HepG2 (cell line): Measurements from ENCODE around the gene NPVF. TPM values are rescaled to one million over a fixed set of nuclear protein-coding genes. Genes with fewer than 3 reads are reported as not detected.

Source experiments
- ATAC-seq: fragments of 200-7000 bp; cut with Tn5 transposase; 3 replicates; pipeline ENCODE4 v1.9.1; 2020; ENCODE audit warnings: mild to moderate bottlenecking, moderate library complexity
- BruUV-seq: library from RNA; stranded (reverse); fragments of 400-500 nt; replicated peaks from 2 replicates; lab custom pipeline; 2021; lab: Mats Ljungman, UMichigan
- CTCF ChIA-PET: fragments of 300-600 bp; formaldehyde crosslinking; extraction: SDS; loops from one replicate; lab custom pipeline; 2021; ENCODE audit warnings: low total read pairs, inconsistent platforms, low intra/inter-chr PET ratio; lab: Yijun Ruan, JAX
- POLR2A ChIA-PET: fragments of 350-600 bp; sonication (Branson Sonifier 250); formaldehyde crosslinking; loops from one replicate; lab custom pipeline; 2020; ENCODE audit warnings: antibody characterized with exemption, inconsistent platforms; lab: Yijun Ruan, JAX
- DNase-seq: peaks from one replicate; pipeline ENCODE4 v3.0.0-alpha.2; 2015; ENCODE audit warnings: low spot score
- FAIRE-seq: peaks from 3 replicates; lab custom pipeline; 2011; peaks lifted over from hg19 to GRCh38; lab: Jason Lieb, UNC
- H2AFZ ChIP-seq: one replicate; pipeline ENCODE4 v1.6.1; 2011; ENCODE audit warnings: low read length, inconsistent platforms
- H3K27ac ChIP-seq: fragments of 300-600 bp; 3 replicates; pipeline ENCODE4 v1.8.0; 2011; ENCODE audit warnings: mixed run types, mild to moderate bottlenecking, mixed read lengths, low read length, inconsistent platforms; ENCODE audit not compliant: insufficient read depth; ENCODE audit errors: extremely low read length
- H3K27me3 ChIP-seq, 2 experiments: fragments of 200-600 bp in 1 of 2; 2 replicates in 1 of 2; 3 replicates in 1 of 2; pipeline versions ENCODE4 v1.6.0 to v1.8.0; 2011; ENCODE audit warnings: low read length in 2 of 2, mild to moderate bottlenecking in 2 of 2, moderate library complexity in 2 of 2, inconsistent platforms in 1 of 2; ENCODE audit not compliant: insufficient read depth in 2 of 2, control insufficient read depth in 1 of 2
- H3K36me3 ChIP-seq, 2 experiments: fragments of 200-600 bp in 1 of 2; replicated peaks in 1 of 2; 2 replicates in 1 of 2; 3 replicates in 1 of 2; pipeline versions ENCODE4 v1.5.1 to v1.8.0; 2011; ENCODE audit warnings: low read length in 2 of 2, inconsistent platforms in 1 of 2; ENCODE audit not compliant: insufficient read depth in 2 of 2, control insufficient read depth in 1 of 2
- H3K4me1 ChIP-seq: 2 replicates; pipeline ENCODE4 v1.5.1; 2012; ENCODE audit warnings: low read length, inconsistent platforms; ENCODE audit not compliant: insufficient read depth
- H3K4me2 ChIP-seq: 2 replicates; pipeline ENCODE4 v1.6.0; 2011; ENCODE audit warnings: low read depth, low read length, inconsistent platforms
- H3K4me3 ChIP-seq, 3 experiments: fragments of 200-600 bp in 1 of 3; sonication (generic), shearing (Covaris generic) in 1 of 3; replicated peaks in 1 of 3; 2 replicates each; pipeline ENCODE4 v1.5.1; 2011 to 2016; ENCODE audit warnings: low read length in 3 of 3, inconsistent platforms in 2 of 3, low read depth in 2 of 3, mild to moderate bottlenecking in 2 of 3, control low read depth in 1 of 3, mixed read lengths in 1 of 3; ENCODE audit not compliant: insufficient read depth in 1 of 3
- H3K79me2 ChIP-seq: one replicate; pipeline ENCODE4 v1.6.1; 2011; ENCODE audit warnings: low read length, inconsistent platforms; ENCODE audit not compliant: insufficient read depth
- H3K9ac ChIP-seq: 2 replicates; pipeline ENCODE4 v1.6.0; 2011; ENCODE audit warnings: mild to moderate bottlenecking, low read depth, low read length, inconsistent platforms; ENCODE audit not compliant: insufficient read depth
- H3K9me3 ChIP-seq: 2 replicates; pipeline ENCODE4 v1.5.1; 2012; ENCODE audit warnings: mild to moderate bottlenecking, low read length
- H4K20me1 ChIP-seq: 2 replicates; pipeline ENCODE4 v1.6.0; 2011; ENCODE audit warnings: inconsistent platforms, mild to moderate bottlenecking, low read length, moderate library complexity; ENCODE audit not compliant: insufficient read depth
- ATF7 ChIP-seq, 2 experiments: fragments of 450-650 bp in 1 of 2; sonication (generic) in 1 of 2; formaldehyde crosslinking in 1 of 2; IDR thresholded peaks; 2 replicates each; pipeline versions ENCODE4 v1.4.0 to v1.6.1; 2016 to 2020; ENCODE audit warnings: antibody characterized with exemption in 1 of 2, mild to moderate bottlenecking in 1 of 2, missing genetic modification reagents in 1 of 2
- CHD2 ChIP-seq: IDR thresholded peaks from 2 replicates; pipeline ENCODE4 v1.6.1; 2011; ENCODE audit warnings: low read depth, low read length, improper control_type of control experiment
- FLYWCH1 ChIP-seq: sonication (generic); formaldehyde crosslinking; IDR thresholded peaks from 2 replicates; pipeline ENCODE4 v1.8.1; 2023; ENCODE audit warnings: mild to moderate bottlenecking, missing genetic modification reagents
- RFX5 ChIP-seq: IDR thresholded peaks from 2 replicates; pipeline ENCODE4 v1.6.1; 2011; ENCODE audit warnings: low read depth, low read length, improper control_type of control experiment
- SAFB2 ChIP-seq: sonication (generic); formaldehyde crosslinking; IDR thresholded peaks from 2 replicates; pipeline ENCODE4 v1.5.1; 2020; ENCODE audit warnings: missing genetic modification reagents, low read depth, mild to moderate bottlenecking, borderline replicate concordance
- SOX13 ChIP-seq, 3 experiments: fragments of 450-650 bp in 1 of 3; sonication (generic) in 1 of 3; formaldehyde crosslinking in 1 of 3; IDR thresholded peaks in 2 of 3; conservative IDR thresholded peaks in 1 of 3; 2 replicates each; pipeline versions ENCODE4 v1.5.0 to v1.6.1; 2016 to 2020; ENCODE audit warnings: antibody characterized with exemption in 1 of 3, mild to moderate bottlenecking in 1 of 3, missing compliant biosample characterization in 1 of 3, missing genetic modification reagents in 1 of 3, moderate library complexity in 1 of 3
- TCF7L2 ChIP-seq: IDR thresholded peaks from 2 replicates; pipeline ENCODE4 v1.6.1; 2011; ENCODE audit warnings: mild to moderate bottlenecking, low read depth, low read length, moderate library complexity
- ZNF382 ChIP-seq: sonication (generic); formaldehyde crosslinking; IDR thresholded peaks from 2 replicates; pipeline ENCODE4 v1.5.0; 2020; ENCODE audit warnings: missing genetic modification reagents, mild to moderate bottlenecking, borderline replicate concordance
- WGBS: methylation state at CpG from one replicate; pipeline ENCODE4 v1.1.6; 2017; ENCODE audit warnings: low lambda C conversion rate; 5-methylcytosine and 5-hydroxymethylcytosine counted together
- in situ Hi-C: cut with HindIII; loops from 2 replicates; pipeline ENCODE4 v1.10.0; 2017; ENCODE audit warnings: low pct_unique_long_range_greater_than_20kb; ENCODE audit not compliant: extremely low pct_ligation_motif_present
- intact Hi-C: fragments of 100-400 bp; cut with micrococcal nuclease; formaldehyde crosslinking; loops from one replicate; pipeline ENCODE4 v1.10.0; 2022; ENCODE audit not compliant: unreplicated experiment
- polyA plus RNA-seq, 8 experiments: library from polyadenylated mRNA; depleted of rRNA in 3 of 8; stranded (reverse) in 7 of 8; unstranded in 1 of 8; fragments of >200 nt; fragmentation: Illumina TruSeq in 4 of 8; extraction: Trizol in 4 of 8; gene quantifications; 2 replicates each; pipeline versions ENCODE4 v1.2.1 to v1.2.3, GENCODE V29; 2011 to 2016; ENCODE audit warnings: low read depth in 4 of 8, missing spikeins in 1 of 8, mixed read lengths in 1 of 8; ENCODE audit not compliant: insufficient read depth in 1 of 8
- total RNA-seq, 5 experiments: library from RNA; depleted of rRNA; stranded (reverse); fragments of >200 nt; fragmentation: Illumina TruSeq; extraction: Trizol; gene quantifications; 2 replicates each; pipeline ENCODE4 v1.2.3, GENCODE V29; 2016; ENCODE audit warnings: low read depth in 1 of 5
- TF ChIP-seq, protein P1 (sequence below): sonication (generic); formaldehyde crosslinking; IDR thresholded peaks from 2 replicates; pipeline ENCODE4 v1.8.1; 2022; ENCODE audit warnings: mild to moderate bottlenecking, missing genetic modification reagents
- TF ChIP-seq, protein P2 (sequence below): sonication (generic); formaldehyde crosslinking; IDR thresholded peaks from 2 replicates; pipeline ENCODE4 v1.8.0; 2022; ENCODE audit warnings: mild to moderate bottlenecking, missing genetic modification reagents, moderate library complexity

Gene NPVF
- total and polyA plus RNA-seq, 2 of the 13 experiments (the other 11 are each of a cell fraction or from before 2014, with no cell fraction given) = not detected

DNA sequence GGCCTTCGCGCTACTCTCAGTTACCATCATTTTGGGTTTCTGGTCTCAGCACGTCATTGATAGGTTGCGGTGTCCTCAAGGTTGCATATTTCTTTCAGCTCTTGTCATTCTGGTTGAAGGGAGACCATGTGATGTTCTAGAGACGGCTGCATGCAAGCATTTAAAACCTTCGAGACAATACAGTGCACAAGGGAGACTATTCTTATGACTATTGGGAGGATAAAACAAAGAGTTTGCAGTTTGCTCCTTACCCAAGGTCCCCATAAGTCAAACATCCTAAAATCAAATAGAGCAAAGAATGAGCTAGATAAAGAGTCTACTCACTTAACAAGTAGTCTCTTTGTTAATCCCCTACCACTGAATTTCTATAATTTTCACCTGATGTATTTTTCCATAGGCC, 39.1 kb downstream of the NPVF start (continued):
- TF ChIP-seq, protein P1, sequence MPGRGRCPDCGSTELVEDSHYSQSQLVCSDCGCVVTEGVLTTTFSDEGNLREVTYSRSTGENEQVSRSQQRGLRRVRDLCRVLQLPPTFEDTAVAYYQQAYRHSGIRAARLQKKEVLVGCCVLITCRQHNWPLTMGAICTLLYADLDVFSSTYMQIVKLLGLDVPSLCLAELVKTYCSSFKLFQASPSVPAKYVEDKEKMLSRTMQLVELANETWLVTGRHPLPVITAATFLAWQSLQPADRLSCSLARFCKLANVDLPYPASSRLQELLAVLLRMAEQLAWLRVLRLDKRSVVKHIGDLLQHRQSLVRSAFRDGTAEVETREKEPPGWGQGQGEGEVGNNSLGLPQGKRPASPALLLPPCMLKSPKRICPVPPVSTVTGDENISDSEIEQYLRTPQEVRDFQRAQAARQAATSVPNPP = no peak
- TF ChIP-seq ATF7 (IDR thresholded peaks at IDR 0.05) = no peak
- no peak for TF ChIP-seq ATF7 (CRISPR knock-in tag; IDR thresholded peaks at IDR 0.05)
- TF ChIP-seq, protein P2, sequence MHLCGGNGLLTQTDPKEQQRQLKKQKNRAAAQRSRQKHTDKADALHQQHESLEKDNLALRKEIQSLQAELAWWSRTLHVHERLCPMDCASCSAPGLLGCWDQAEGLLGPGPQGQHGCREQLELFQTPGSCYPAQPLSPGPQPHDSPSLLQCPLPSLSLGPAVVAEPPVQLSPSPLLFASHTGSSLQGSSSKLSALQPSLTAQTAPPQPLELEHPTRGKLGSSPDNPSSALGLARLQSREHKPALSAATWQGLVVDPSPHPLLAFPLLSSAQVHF (CRISPR knock-in tag) = no peak
- TF ChIP-seq SAFB2 = no peak
- no peak for TF ChIP-seq TCF7L2
- TF ChIP-seq FLYWCH1 (CRISPR knock-in tag) = no peak
- TF ChIP-seq SOX13 (IDR thresholded peaks at IDR 0.05) = peak; percentile 39
- TF ChIP-seq SOX13 (CRISPR knock-in tag; conservative IDR thresholded peaks at IDR 0.05 in 1 of 2, IDR thresholded peaks at IDR 0.05 in 1 of 2) = peak in 1 of 2 experiments; percentile 96; a peak in 2 of 4 replicates
- no peak for TF ChIP-seq CHD2

DNA sequence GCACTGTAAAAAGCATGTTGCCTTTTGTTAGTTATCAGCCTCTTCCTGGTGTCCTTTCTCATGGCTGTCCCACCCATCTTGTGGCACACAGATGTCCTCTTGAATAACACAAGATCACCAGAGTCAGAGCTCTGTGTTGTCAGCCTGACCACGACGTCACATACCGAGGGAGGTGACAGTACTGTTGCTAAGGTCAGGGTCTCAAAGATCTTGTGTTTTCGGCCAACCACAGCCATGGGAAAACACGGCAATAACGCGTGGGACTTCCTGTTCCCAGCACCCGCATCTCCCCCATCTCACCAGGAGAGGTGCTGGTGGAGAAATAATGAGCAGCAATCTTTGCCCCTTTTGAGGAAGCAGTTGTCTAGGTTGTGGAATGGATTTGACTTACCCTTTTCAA, 40.4 kb downstream of the NPVF start:
- ChIA-PET CTCF (no interaction called here), POLR2A (no interaction called here)
- Histone ChIP-seq H3K9me3 (no peaks in the 10 kb centered on the region), H2AFZ (no peak overlapping the region), H3K27ac (no peak overlapping the region), H3K4me2 (no peak overlapping the region), H3K36me3 (no peaks in the 10 kb centered on the region), H4K20me1 (no peaks in the 10 kb centered on the region), H3K27me3 (no peaks in the 10 kb centered on the region), H3K79me2 (no peaks in the 10 kb centered on the region), H3K9ac (no peak overlapping the region), H3K4me1 (peaks cover 49% of the 10 kb centered on the region), H3K4me3 (no peak overlapping the region)
- 79% methylated on average over 8 of the region's 8 CpGs for WGBS
- peak; percentile 21 for DNase-seq
- peak; percentile 35; the same call in 2 of the 3 replicates for ATAC-seq
- no TSS peak for BruUV-seq
- no peak for TF ChIP-seq ZNF382 (CRISPR knock-in tag)
- peak; percentile 86 for TF ChIP-seq RFX5
- intact Hi-C loops = loop anchor here (10.0 kb wide), 1 partner anchor 377 kb away; no protein-coding TSS in a partner anchor
- in situ Hi-C loops = no loop called here
- FAIRE-seq = no peak
